ENCODE measurements around the gene GMNN.

The GMNN gene

DNA sequence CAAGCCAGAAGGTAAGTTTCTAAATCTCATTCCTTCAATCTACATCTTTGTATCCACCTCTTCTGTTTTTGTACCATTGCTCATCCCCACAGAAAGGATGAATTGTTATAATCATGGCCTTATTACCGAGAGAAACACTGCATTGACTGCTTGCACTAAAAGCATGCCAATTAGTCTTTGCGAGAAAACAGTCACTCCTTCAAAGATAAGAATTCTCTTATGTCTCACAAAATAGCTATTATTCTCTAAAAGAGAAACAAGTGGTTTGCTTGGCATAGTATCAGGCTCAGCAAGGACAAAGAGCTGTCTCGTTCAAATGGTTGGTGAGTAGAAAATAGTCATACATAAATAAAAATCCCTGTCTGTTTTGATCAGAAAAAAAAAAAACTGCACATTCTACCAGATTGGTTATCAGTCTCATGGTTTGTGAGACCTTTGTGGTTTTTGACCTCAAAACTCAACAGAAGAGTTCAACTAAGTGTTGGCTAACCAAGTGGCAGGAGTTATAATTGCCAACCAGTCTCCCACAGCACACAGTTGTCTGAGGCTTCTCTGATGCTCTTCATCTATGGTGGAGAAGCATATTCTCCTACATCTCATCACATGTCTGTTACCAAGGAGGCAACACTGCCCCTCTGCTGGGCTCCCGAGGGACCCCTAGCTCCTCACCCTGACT, 59.1 kb downstream of the GMNN start:
- no peak for DNase-seq (ENCODE audit: insufficient read length, low spot score)
- TF ChIP-seq POLR2A (IDR thresholded peaks at IDR 0.05; ENCODE audit: low read depth, low read length), result no peak

More for the DNA sequence above, 59.1 kb downstream of the GMNN start:
- no peak for FAIRE-seq
